Ishikawa (cell line): ENCODE data around the gene PPP1R1C.

Experiments used
- CEBPB ChIP-seq: IDR thresholded peaks from 2 replicates; pipeline ENCODE4 v1.6.1; 2012
- CREB1 ChIP-seq: IDR thresholded peaks from 2 replicates; pipeline ENCODE4 v1.6.1; 2012; ENCODE audit warnings: low read depth
- EGR1 ChIP-seq: IDR thresholded peaks from 2 replicates; pipeline ENCODE4 v1.6.1; 2012
- EP300 ChIP-seq: IDR thresholded peaks from 2 replicates; pipeline ENCODE4 v1.6.1; 2012; ENCODE audit warnings: borderline replicate concordance
- FOXM1 ChIP-seq: IDR thresholded peaks from 2 replicates; pipeline ENCODE4 v1.6.1; 2012; ENCODE audit warnings: low read depth, borderline replicate concordance
- NFIC ChIP-seq: IDR thresholded peaks from 2 replicates; pipeline ENCODE4 v1.6.1; 2012
- RAD21 ChIP-seq: IDR thresholded peaks from 2 replicates; pipeline ENCODE4 v1.6.1; 2012; ENCODE audit warnings: low read depth
- REST ChIP-seq: IDR thresholded peaks from 2 replicates; pipeline ENCODE4 v1.6.1; 2012; ENCODE audit warnings: low read depth, mild to moderate bottlenecking
- TAF1 ChIP-seq: IDR thresholded peaks from 2 replicates; pipeline ENCODE4 v1.6.1; 2012; ENCODE audit warnings: low read depth, mild to moderate bottlenecking
- TCF12 ChIP-seq: IDR thresholded peaks from 2 replicates; pipeline ENCODE4 v1.6.1; 2012; ENCODE audit warnings: low read depth
- TEAD4 ChIP-seq: IDR thresholded peaks from 2 replicates; pipeline ENCODE4 v1.6.1; 2012
- USF1 ChIP-seq: IDR thresholded peaks from 2 replicates; pipeline ENCODE4 v1.6.1; 2012
- YY1 ChIP-seq: IDR thresholded peaks from 2 replicates; pipeline ENCODE4 v1.6.1; 2012; ENCODE audit warnings: low read depth
- ZBTB7A ChIP-seq: IDR thresholded peaks from 2 replicates; pipeline ENCODE4 v1.6.1; 2012; ENCODE audit warnings: low read depth

- no peak for TF ChIP-seq RAD21
- TF ChIP-seq TEAD4, result no peak
- TF ChIP-seq USF1, result no peak
- no peak for TF ChIP-seq FOXM1
- no peak for TF ChIP-seq ZBTB7A
- no peak for TF ChIP-seq REST
- no peak for TF ChIP-seq CREB1
- no peak for TF ChIP-seq NFIC
- no peak for TF ChIP-seq TCF12
- TF ChIP-seq EGR1, result no peak
- TF ChIP-seq CEBPB, result no peak
- TF ChIP-seq YY1, result no peak
- no peak for TF ChIP-seq EP300
- TF ChIP-seq TAF1, result no peak
These were observed 181.2 kb downstream of the PPP1R1C start for GRCh38 chr2:182166841-182167240.
